Sigmoid colon (tissue), 3 donors: Measurements from ENCODE around the gene ATF7IP.

ENCODE experiments used
- POLR2A ChIP-seq, 2 donors: fragments of 450-650 bp; IDR thresholded peaks; one replicate each; pipeline ENCODE4 v1.6.1; 2016; ENCODE audit warnings: antibody characterized with exemption in 2 of 2, mild to moderate bottlenecking in 2 of 2, moderate library complexity in 2 of 2
- TF ChIP-seq, protein P1 (sequence below), 4 experiments: fragments of 450-650 bp in 3 of 4; fragments of 200-600 bp in 1 of 4; IDR thresholded peaks; one replicate each; pipeline ENCODE4 v1.5.1; 2016 to 2019; ENCODE audit warnings: antibody characterized with exemption in 4 of 4, mild to moderate bottlenecking in 3 of 4, moderate library complexity in 2 of 4

DNA sequence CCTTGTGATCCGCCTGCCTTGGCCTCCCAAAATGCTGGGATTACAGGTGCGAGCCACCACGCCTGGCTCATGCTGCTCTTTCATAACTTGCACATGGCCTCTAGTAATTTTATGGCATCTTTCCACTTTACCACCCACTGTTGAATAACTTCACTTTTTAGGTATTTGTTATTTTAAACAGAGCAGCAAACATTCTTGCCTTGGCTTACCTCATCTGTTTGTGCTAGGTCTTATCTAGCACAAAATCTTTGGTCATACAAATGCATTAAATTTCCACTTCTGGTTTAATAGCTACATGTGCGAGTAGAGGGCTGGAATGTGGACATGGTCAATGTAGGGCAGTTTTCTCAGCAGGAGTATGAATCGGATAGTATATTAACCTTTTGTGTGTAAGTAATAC is 38.8 kb upstream of the ATF7IP start:
- TF ChIP-seq, protein P1, sequence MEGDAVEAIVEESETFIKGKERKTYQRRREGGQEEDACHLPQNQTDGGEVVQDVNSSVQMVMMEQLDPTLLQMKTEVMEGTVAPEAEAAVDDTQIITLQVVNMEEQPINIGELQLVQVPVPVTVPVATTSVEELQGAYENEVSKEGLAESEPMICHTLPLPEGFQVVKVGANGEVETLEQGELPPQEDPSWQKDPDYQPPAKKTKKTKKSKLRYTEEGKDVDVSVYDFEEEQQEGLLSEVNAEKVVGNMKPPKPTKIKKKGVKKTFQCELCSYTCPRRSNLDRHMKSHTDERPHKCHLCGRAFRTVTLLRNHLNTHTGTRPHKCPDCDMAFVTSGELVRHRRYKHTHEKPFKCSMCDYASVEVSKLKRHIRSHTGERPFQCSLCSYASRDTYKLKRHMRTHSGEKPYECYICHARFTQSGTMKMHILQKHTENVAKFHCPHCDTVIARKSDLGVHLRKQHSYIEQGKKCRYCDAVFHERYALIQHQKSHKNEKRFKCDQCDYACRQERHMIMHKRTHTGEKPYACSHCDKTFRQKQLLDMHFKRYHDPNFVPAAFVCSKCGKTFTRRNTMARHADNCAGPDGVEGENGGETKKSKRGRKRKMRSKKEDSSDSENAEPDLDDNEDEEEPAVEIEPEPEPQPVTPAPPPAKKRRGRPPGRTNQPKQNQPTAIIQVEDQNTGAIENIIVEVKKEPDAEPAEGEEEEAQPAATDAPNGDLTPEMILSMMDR (IDR thresholded peaks at IDR 0.05), result no peak
- TF ChIP-seq POLR2A (IDR thresholded peaks at IDR 0.05), result no peak
